Upper lobe of right lung (tissue), 1 donor: ENCODE data around the gene LRCH2. TPM values are rescaled to one million over a fixed set of nuclear protein-coding genes. Genes with fewer than 3 reads are reported as not detected.

Source experiments
- ATAC-seq: fragments of 200-7000 bp; cut with Tn5 transposase; one replicate; pipeline ENCODE4 v1.9.1; 2020; ENCODE audit warnings: mild to moderate bottlenecking, moderate library complexity
- DNase-seq: peaks from one replicate; pipeline ENCODE4 v3.0.0-alpha.2; 2020
- H3K27ac ChIP-seq: fragments of 200-600 bp; one replicate; pipeline ENCODE4 v1.8.0; 2022
- H3K27me3 ChIP-seq: fragments of 200-600 bp; one replicate; pipeline ENCODE4 v1.8.0; 2022; ENCODE audit warnings: mild to moderate bottlenecking
- H3K36me3 ChIP-seq: fragments of 200-600 bp; one replicate; pipeline ENCODE4 v1.8.0; 2022
- H3K4me1 ChIP-seq: fragments of 200-600 bp; one replicate; pipeline ENCODE4 v1.8.0; 2022
- H3K4me3 ChIP-seq: fragments of 200-600 bp; one replicate; pipeline ENCODE4 v1.8.0; 2022; ENCODE audit warnings: mild to moderate bottlenecking
- H3K9me3 ChIP-seq: fragments of 200-600 bp; one replicate; pipeline ENCODE4 v1.8.0; 2022
- CTCF ChIP-seq: fragments of 200-600 bp; IDR thresholded peaks from one replicate; pipeline ENCODE4 v1.8.0; 2022; ENCODE audit warnings: antibody characterized with exemption
- intact Hi-C: fragments of 100-400 bp; cut with DNase I; formaldehyde crosslinking; loops from one replicate; pipeline ENCODE4 v1.11.0; 2022
- total RNA-seq: library from RNA; stranded (reverse); fragmentation: NEBNext Ultra II Directional; extraction: Animal tissue kit (Norgen Biotek cat#: 25700); gene quantifications from one replicate; pipeline ENCODE4 v1.2.1, GENCODE V29; 2021
- donor health status: DM: no; HTN: yes; CAD: no; lungs with severe emphysema.

LRCH2 gene
- total RNA-seq, 1 donor from 2014 or later: 7.1 TPM

GRCh38 chrX:115183980-115184379 is 49.9 kb downstream of the LRCH2 start:
- intact Hi-C loops: no loop called here
- DNase-seq (no peak), ATAC-seq (no peak)
- Histone ChIP-seq H3K27me3 (no peaks in the 10 kb centered on the region), H3K36me3 (no peaks in the 10 kb centered on the region), H3K27ac (no peak overlapping the region), H3K9me3 (no peaks in the 10 kb centered on the region), H3K4me1 (no peaks in the 10 kb centered on the region), H3K4me3 (no peak overlapping the region)
- TF ChIP-seq CTCF: no peak

- Histone ChIP-seq H3K27me3 (no peaks in the 10 kb centered on the region), H3K9me3 (no peaks in the 10 kb centered on the region), H3K4me1 (no peaks in the 10 kb centered on the region), H3K36me3 (no peaks in the 10 kb centered on the region), H3K27ac (no peak overlapping the region), H3K4me3 (no peak overlapping the region)
- intact Hi-C loops: no loop called here
- no peak for ATAC-seq
- no peak for TF ChIP-seq CTCF
- DNase-seq: no peak
Measured at GRCh38 chrX:115178473-115178872, 55.4 kb downstream of the LRCH2 start.

- Histone ChIP-seq H3K36me3 (no peaks in the 10 kb centered on the region), H3K4me1 (no peaks in the 10 kb centered on the region), H3K4me3 (no peak overlapping the region), H3K27ac (no peak overlapping the region), H3K9me3 (no peaks in the 10 kb centered on the region), H3K27me3 (no peaks in the 10 kb centered on the region)
- TF ChIP-seq CTCF: no peak
- ATAC-seq (no peak), DNase-seq (no peak)
- intact Hi-C loops: no loop called here
Measured at GRCh38 chrX:115177932-115178331, 56.0 kb downstream of the LRCH2 start.

- intact Hi-C loops: no loop called here
- ATAC-seq: no peak
- TF ChIP-seq CTCF: no peak
Measured at GRCh38 chrX:115174548-115174947, 59.3 kb downstream of the LRCH2 start.

GRCh38 chrX:115173181-115173580 is 60.7 kb downstream of the LRCH2 start:
- Histone ChIP-seq H3K4me1 (no peaks in the 10 kb centered on the region), H3K9me3 (no peaks in the 10 kb centered on the region), H3K4me3 (no peak overlapping the region), H3K27me3 (no peaks in the 10 kb centered on the region), H3K36me3 (no peaks in the 10 kb centered on the region), H3K27ac (no peak overlapping the region)
- DNase-seq: no peak
- intact Hi-C loops: no loop called here
- TF ChIP-seq CTCF: no peak
- ATAC-seq: no peak

More at GRCh38 chrX:115174548-115174947, 59.3 kb downstream of the LRCH2 start:
- DNase-seq: no peak
- H3K36me3 ChIP-seq: no peaks in the 10 kb centered on the region
- H3K9me3 ChIP-seq: no peaks in the 10 kb centered on the region
- no peaks in the 10 kb centered on the region for H3K27me3 ChIP-seq
- no peak overlapping the region for H3K27ac ChIP-seq
- H3K4me3 ChIP-seq: no peak overlapping the region
- H3K4me1 ChIP-seq: no peaks in the 10 kb centered on the region

GRCh38 chrX:115147220-115147619 is 86.7 kb downstream of the LRCH2 start:
- TF ChIP-seq CTCF: peak; percentile 45
- no peaks in the 10 kb centered on the region for H3K36me3 ChIP-seq
- H3K27me3 ChIP-seq: no peaks in the 10 kb centered on the region
- ATAC-seq: no peak
- H3K27ac ChIP-seq: no peak overlapping the region
- intact Hi-C loops: no loop called here
- H3K9me3 ChIP-seq: no peaks in the 10 kb centered on the region
- no peaks in the 10 kb centered on the region for H3K4me1 ChIP-seq
- DNase-seq: no peak
- H3K4me3 ChIP-seq: no peak overlapping the region
